ENCODE data around the gene MICU1.
A peak's percentile ranks its signal among the peaks of the same experiment; 100 is the strongest.
"Not testable (repeated sequence)": the region's sequence is repeated elsewhere in the genome, so short reads cannot be mapped to it uniquely, and the experiment has no call there.

The MICU1 gene

GRCh38 chr10:72331575-72332422, 294.1 kb downstream of the MICU1 start:
- peaks cover 0 to 4% (median 0%) of the 10 kb centered on the region in 11 experiments; a peak in 1 of 22 replicates for H4K20me1 ChIP-seq

GRCh38 chr10:72330069-72330426, 295.8 kb downstream of the MICU1 start:
- Histone ChIP-seq H3K9ac (peak overlapping the region in 8 of 11 experiments; percentile 55 to 75 (median 72); a peak in 18 of 22 replicates), H3K9me3 (replicated peaks in 1 of 11) (0 out of 22 replicates have a peak, but pooled peaks cover 0 to 6% (median 0%) of the 10 kb centered on the region in 11 experiments), H3K4me2 (peak overlapping the region; percentile 81 to 98 (median 97)), H4K20me1 (0 out of 22 replicates have a peak, but pooled peaks cover 0 to 4% (median 0%) of the 10 kb centered on the region in 11 experiments), H3K27me3 (no peaks in the 10 kb centered on the region), H3K36me3 (peaks cover 0 to 11% (median 10%) of the 10 kb centered on the region in 11 experiments; a peak in 12 of 22 replicates), H3K27ac (peak overlapping the region in 10 of 11 experiments; percentile 32 to 97 (median 81); a peak in 20 of 22 replicates), H3K4me3 (no peak overlapping the region), H3K4me1 (peaks cover 89 to 97% (median 95%) of the 10 kb centered on the region in 10 experiments)
- no peak for TF ChIP-seq Cebpa-rat (IDR thresholded peaks at IDR 0.05)

More at GRCh38 chr10:72331575-72332422, 294.1 kb downstream of the MICU1 start:
- no peak for TF ChIP-seq Cebpa-rat (IDR thresholded peaks at IDR 0.05)
- Histone ChIP-seq H3K27ac (peak overlapping the region in 10 of 11 experiments; percentile 55 to 98 (median 96); a peak in 20 of 22 replicates), H3K27me3 (no peaks in the 10 kb centered on the region), H3K4me2 (peak overlapping the region; percentile 80 to 98 (median 97)), H3K36me3 (peaks cover 6 to 24% (median 20%) of the 10 kb centered on the region in 11 experiments; a peak in 17 of 22 replicates), H3K4me3 (peak overlapping the region in 7 of 10 experiments; percentile 17 to 56 (median 41); a peak in 9 of 20 replicates), H3K4me1 (peaks cover 95 to 100% (median 98%) of the 10 kb centered on the region in 10 experiments), H3K9me3 (replicated peaks in 1 of 11) (no peaks in the 10 kb centered on the region), H3K9ac (peak overlapping the region; percentile 60 to 89 (median 79); a peak in 20 of 22 replicates)

- H4K20me1 ChIP-seq, result 0 out of 22 replicates have a peak, but pooled peaks cover 0 to 2% (median 0%) of the 10 kb centered on the region in 11 experiments
- H3K4me1 ChIP-seq, result peaks cover 91 to 97% (median 95%) of the 10 kb centered on the region in 10 experiments
- H3K9ac ChIP-seq, result peak overlapping the region; percentile 31 to 75 (median 70); a peak in 20 of 22 replicates
- peaks cover 0 to 11% (median 10%) of the 10 kb centered on the region in 11 experiments; a peak in 12 of 22 replicates for H3K36me3 ChIP-seq
- H3K4me2 ChIP-seq, result peak overlapping the region; percentile 81 to 98 (median 97)
- 0 out of 22 replicates have a peak, but pooled peaks cover 0 to 6% (median 0%) of the 10 kb centered on the region in 11 experiments for H3K9me3 ChIP-seq (replicated peaks in 1 of 11)
- H3K27ac ChIP-seq, result peak overlapping the region; percentile 32 to 97 (median 81); a peak in 20 of 22 replicates
- H3K4me3 ChIP-seq, result peak overlapping the region in 7 of 10 experiments; percentile 11 to 55 (median 40); a peak in 8 of 20 replicates
- no peak for TF ChIP-seq Cebpa-rat (IDR thresholded peaks at IDR 0.05)
- no peaks in the 10 kb centered on the region for H3K27me3 ChIP-seq
Observed at GRCh38 chr10:72329290-72330068, 296.4 kb downstream of the MICU1 start.

- Histone ChIP-seq H3K36me3 (peaks cover 0 to 11% (median 9%) of the 10 kb centered on the region in 11 experiments; a peak in 12 of 22 replicates), H3K27me3 (no peaks in the 10 kb centered on the region), H3K27ac (peak overlapping the region in 10 of 11 experiments; percentile 46 to 97 (median 81); a peak in 20 of 22 replicates), H3K4me1 (peaks cover 91 to 97% (median 95%) of the 10 kb centered on the region in 10 experiments), H3K9ac (peak overlapping the region; percentile 31 to 75 (median 70); a peak in 20 of 22 replicates), H3K9me3 (replicated peaks in 1 of 11) (0 out of 22 replicates have a peak, but pooled peaks cover 0 to 6% (median 0%) of the 10 kb centered on the region in 11 experiments), H4K20me1 (no peaks in the 10 kb centered on the region), H3K4me2 (peak overlapping the region; percentile 81 to 98 (median 97)), H3K4me3 (peak overlapping the region in 8 of 10 experiments; percentile 11 to 55 (median 37); a peak in 10 of 20 replicates)
- no peak for TF ChIP-seq Cebpa-rat (IDR thresholded peaks at IDR 0.05)
Observed at GRCh38 chr10:72328829-72329204, 297.1 kb downstream of the MICU1 start.

- H3K36me3 ChIP-seq, result peaks cover 0 to 5% (median 3%) of the 10 kb centered on the region in 11 experiments; a peak in 10 of 22 replicates
- peak overlapping the region; percentile 81 to 98 (median 97) for H3K4me2 ChIP-seq
- H3K27ac ChIP-seq, result peak overlapping the region; percentile 29 to 97 (median 81); a peak in 20 of 22 replicates
- H3K27me3 ChIP-seq, result no peaks in the 10 kb centered on the region
- no peaks in the 10 kb centered on the region for H4K20me1 ChIP-seq
- H3K9me3 ChIP-seq (replicated peaks in 1 of 11), result 0 out of 22 replicates have a peak, but pooled peaks cover 0 to 6% (median 0%) of the 10 kb centered on the region in 11 experiments
- peak overlapping the region; percentile 31 to 75 (median 70); a peak in 20 of 22 replicates for H3K9ac ChIP-seq
- TF ChIP-seq Cebpa-rat (IDR thresholded peaks at IDR 0.05), result no peak
- peak overlapping the region in 8 of 10 experiments; percentile 11 to 55 (median 37); a peak in 9 of 20 replicates for H3K4me3 ChIP-seq
- peaks cover 91 to 97% (median 95%) of the 10 kb centered on the region in 10 experiments for H3K4me1 ChIP-seq
Observed at GRCh38 chr10:72328045-72328828, 297.6 kb downstream of the MICU1 start.

GRCh38 chr10:72326665-72327603, 298.9 kb downstream of the MICU1 start:
- not testable (repeated sequence) for H4K20me1 ChIP-seq; H3K36me3 ChIP-seq; H3K9me3 ChIP-seq (replicated peaks in 1 of 11); H3K27me3 ChIP-seq
- Histone ChIP-seq H3K4me3 (peak overlapping the region in 5 of 10 experiments; percentile 2 to 53 (median 34); a peak in 9 of 20 replicates), H3K9ac (peak overlapping the region; percentile 12 to 73 (median 65); a peak in 17 of 22 replicates), H3K4me1 (peaks cover 93 to 97% (median 96%) of the 10 kb centered on the region in 10 experiments), H3K27ac (peak overlapping the region; percentile 10 to 97 (median 81); a peak in 20 of 22 replicates), H3K4me2 (peak overlapping the region; percentile 81 to 98 (median 97))

- not testable (repeated sequence) for H4K20me1 ChIP-seq; H3K9me3 ChIP-seq (replicated peaks in 1 of 11); H3K27me3 ChIP-seq; H3K36me3 ChIP-seq; H3K4me3 ChIP-seq
- Histone ChIP-seq H3K4me2 (peak overlapping the region; percentile 58 to 98 (median 95)), H3K4me1 (peaks cover 88 to 98% (median 94%) of the 10 kb centered on the region in 10 experiments), H3K27ac (peak overlapping the region in 10 of 11 experiments; percentile 48 to 99 (median 99); a peak in 20 of 22 replicates), H3K9ac (peak overlapping the region in 9 of 11 experiments; percentile 18 to 59 (median 55); a peak in 16 of 22 replicates)
Observed at GRCh38 chr10:72325243-72326175, 300.4 kb downstream of the MICU1 start.
